GM21737 (cell line): Measurements from ENCODE around the gene SKP2.
"Not testable (repeated sequence)": the region's sequence is repeated elsewhere in the genome, so short reads cannot be mapped to it uniquely, and the experiment has no call there.

ENCODE experiments used
- ATAC-seq: cut with Tn5 transposase; IDR thresholded peaks from one replicate; pipeline ENCODE4 v1.9.1; 2021; ENCODE audit warnings: mild to moderate bottlenecking, moderate library complexity; ENCODE audit not compliant: unreplicated experiment

SKP2 gene

DNA sequence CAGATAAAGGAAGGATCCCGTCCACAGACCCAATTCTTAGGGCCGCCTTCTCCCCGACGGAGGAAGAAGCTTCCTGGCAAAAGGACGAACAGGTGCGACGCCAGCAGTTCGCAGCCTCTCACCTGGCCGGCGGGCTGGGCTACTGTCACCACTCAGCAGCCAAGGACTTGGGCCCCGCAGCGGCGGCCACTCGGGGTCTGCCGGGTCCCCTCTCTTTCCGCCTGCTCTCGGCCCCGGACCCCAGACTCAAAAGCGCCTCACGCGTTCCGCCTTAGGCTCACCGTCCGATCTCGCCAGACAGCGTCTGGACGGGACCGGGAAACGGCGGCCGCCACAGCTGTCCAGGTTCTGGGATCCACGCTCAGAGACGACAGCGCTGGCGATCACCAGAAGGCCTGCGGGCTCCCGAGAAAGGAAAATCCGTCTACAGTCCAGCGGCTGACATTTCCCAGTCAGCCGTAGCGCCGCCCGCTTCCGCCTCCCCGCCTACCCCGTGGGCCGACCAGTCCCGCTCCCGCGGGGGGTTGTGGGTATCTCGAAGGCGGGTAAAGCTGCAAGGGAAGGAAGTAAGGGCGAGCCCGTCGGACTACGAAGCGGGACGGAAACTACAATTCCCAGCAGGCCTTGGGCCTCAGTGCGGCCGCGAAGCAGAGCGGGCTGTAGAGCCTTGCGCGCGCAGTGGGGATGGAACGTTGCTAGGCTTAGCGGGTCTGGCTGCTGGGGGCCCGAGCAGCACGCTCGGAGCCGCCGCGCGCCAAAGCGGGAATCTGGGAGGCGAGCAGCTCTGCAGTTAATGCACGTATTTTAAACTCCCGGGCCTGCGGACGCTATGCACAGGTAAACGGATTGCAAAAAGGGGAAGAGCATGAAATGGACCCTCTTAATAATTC, at the start of gene SKP2, which contains the start of gene LMBRD2:
Gene SKP2 (plus strand): TSS at position 678 of the 890 bp plus-strand sequence. CDS start 152 bp downstream, at position 830.
Gene LMBRD2 (minus strand): TSS at position 454 of the 890 bp plus-strand sequence. CDS start 8,538 bp downstream, outside the sequence.
- peak; percentile 99 for ATAC-seq

DNA sequence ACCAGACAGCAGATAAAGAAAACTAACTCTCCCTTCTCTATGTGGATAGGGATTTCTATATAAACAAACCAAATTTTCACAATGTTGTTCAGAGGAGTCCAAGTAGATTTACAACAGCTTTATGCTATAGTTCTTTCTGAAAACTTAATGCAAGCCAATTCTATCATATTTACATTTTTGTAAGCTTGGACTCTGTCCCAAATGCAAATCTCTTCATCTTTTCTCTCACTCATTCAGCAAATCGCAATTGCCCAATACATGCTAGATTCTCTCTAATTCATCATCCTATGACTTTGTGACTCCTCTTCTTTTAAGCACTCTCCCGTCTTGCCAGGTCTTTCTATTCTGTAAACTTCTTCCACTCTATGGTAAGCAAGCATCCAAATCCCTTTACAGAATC, 46.1 kb upstream of the SKP2 start:
- ATAC-seq = no peak

DNA sequence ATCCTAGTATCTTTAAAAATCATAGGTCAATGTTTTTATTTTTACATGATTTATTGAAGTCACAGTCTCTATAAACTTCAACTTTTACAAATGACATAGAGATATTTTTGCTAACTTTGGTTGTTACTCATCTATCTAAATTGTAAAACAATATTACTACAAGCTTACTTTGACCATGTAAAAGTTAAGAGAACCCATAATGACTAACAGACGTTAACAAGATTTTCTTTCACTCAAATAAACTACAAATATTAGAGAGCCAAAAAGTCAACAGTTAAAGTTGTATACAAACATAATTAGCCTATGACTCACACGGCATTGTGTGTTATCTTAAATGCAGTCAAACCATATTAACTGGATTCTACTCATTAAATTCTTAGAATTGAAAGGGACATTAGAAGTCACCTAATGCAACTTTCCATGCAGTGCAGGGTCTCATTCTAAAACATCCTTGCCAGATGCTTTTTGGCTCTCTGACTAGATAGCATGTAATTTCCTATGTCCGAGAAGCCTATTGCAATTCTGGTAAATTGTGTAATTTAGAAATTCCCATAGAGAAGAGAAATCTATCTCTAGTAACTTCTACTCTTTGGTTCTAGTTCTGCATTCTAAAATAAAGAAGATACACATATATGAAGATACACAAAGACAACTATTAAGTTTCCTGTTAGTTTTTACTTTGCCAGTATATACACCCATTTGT, 43.0 kb upstream of the SKP2 start:
- ATAC-seq = no peak

DNA sequence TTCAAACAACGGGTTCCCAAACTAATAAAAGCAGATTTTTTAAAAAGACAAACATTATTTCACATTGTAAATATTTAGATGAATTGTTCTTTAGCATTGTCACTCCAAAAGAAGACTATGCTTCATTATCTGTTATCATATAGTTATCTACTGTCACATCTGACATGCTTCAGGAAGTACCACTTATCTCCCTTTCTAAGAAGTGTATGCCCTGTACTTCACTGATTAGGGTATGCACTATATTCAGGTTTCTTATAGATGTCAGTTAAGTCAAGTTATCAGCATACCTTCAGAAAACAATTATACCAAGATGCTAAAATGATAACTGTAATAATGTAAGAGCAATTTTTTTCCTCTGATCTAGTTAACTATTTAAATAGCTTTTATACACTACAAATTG, 40.7 kb upstream of the SKP2 start:
- ATAC-seq = no peak

DNA sequence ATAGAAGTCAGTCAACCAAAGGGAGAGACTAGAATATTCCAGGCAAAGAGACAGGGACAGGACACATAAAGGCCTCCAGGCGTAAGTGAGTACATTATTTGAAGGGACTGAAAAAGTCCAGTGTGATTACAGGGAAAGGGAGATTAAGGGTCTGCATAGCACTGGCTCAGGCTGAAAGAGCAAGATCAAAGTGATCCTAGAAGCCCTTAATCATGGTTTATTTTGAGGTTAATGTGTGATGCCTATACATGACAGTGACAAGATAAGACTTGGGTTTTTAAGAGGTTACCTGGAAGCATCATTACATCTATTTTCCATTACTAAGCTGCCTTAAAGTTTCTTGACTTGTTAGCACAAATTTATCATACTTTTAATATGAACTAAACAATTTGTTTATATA, 26.0 kb upstream of the SKP2 start:
- no peak for ATAC-seq

DNA sequence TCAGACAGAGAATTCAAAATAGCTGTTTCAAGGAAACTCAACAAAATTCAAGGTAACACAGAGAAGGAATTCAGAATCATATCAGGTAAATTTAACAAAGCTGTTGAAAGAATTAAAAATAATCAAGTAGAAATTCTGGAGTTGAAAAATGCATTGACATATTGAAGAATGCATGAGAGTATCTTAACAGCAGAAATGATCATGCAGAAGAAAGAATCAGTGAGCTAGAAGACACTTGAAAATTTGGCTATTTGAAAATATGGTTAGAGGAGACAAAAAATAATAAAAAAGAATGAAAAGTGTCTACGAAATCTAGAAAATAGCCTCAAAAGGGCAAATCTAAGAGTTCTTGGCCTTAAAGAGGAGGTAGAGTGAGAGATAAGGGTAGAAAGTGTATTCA, 23.1 kb upstream of the SKP2 start:
- ATAC-seq = no peak

DNA sequence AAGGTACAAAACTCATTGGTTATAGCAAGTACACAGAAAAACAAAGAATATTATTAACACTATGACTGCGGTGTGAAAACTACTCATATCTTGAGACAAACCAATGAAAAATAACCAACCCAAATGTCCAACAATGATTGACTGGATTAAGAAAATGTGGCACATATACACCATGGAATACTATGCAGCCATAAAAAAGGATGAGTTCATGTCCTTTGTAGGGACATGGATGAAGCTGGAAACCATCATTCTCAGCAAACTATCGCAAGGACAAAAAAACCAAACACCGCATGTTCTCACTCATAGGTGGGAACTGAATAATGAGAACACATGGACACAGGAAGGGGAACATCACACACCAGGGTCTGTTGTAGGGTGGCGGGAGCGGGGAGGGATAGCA, 22.2 kb upstream of the SKP2 start:
- not testable (repeated sequence) for ATAC-seq

DNA sequence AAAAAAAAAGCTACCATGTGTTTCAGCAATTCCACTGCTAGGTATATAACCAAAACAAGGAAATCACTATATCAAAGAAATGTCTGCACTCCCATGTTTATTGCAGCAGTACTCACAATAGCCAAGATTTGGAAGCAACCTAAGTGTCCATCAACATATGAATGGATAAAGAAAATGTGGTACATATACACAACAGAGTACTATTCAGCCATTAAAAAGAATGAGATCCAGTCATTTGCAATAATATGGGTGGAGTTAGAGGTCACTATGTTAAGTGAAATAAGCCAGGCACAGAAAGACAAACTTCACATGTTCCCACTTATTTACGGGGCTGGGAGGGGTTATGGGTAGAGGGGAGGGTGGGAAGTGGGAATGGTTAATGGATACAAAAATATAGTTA, 18.9 kb upstream of the SKP2 start:
- ATAC-seq = not testable (repeated sequence)

DNA sequence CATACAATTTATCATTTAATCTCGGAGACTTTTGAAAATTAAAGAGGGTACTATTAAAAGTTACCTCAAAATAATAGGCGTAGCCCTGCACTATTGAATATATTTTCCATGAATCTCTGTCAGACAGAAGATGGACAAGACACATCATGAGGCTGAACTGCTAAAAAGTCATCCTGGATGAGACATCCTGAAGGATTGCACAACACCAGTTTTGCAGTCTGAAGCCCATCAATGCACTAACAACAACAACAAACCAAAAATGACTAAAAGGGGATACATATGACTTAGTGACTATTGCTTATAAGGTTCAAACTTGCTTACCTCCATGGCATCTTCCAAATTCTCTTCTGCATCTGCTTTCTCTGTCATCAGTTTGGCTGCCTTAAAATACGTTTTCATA, 15.9 kb upstream of the SKP2 start:
- ATAC-seq = no peak

DNA sequence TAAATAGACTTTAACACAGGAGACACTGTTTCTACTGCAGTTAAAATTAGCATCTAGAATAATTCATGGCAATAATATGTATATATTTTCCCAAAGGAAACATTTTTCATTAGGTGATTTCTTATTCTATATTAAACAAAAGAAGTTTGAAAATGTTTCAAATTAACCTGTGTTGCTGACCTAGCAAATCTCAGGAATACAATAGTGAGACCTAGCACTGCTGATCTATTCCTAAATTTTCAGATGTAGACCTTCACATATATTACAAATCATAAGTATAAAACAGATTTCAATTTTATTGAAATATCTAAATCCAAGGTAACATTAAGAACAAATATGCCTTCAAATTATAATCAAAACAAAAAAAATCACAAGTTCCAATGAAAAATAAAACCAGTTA, 15.3 kb upstream of the SKP2 start:
- ATAC-seq = no peak

DNA sequence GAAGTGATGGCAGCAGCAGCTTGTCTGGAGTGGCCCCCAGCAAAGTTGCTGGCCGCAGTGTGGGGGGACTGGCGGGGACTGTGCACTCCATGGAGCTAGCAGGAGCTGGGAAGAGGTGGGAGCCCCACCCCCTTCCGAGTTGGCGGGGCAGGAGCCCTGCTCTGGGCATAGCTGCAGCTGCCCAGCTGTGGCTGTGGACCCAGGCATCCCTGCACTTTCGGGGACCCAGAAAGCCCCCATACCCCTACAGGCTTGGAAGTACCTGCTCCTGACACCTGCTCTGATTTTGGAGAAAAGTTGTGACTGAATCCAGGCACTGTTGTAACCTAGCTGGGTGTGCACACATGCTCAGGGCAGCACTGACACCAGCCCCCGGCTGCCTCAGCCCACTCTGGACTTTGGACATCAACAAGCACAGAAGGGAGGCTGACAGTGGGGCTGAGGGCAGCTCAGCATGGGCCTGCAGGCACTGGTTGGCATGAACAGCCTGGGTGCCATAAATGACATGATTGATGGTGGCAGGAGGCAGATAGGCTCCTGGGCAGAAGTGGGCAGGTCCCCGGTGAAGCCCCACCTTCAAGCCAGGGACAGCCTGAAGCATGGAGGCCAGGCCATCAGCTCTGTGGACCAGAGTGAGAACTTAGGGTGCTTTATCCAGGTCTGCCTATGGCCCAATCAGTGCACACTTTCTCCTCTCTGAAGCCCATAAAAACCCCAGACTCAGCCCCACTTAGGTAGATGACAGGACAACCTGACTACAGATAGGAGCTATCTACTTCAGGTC, 12.8 kb upstream of the SKP2 start:
- no peak for ATAC-seq

DNA sequence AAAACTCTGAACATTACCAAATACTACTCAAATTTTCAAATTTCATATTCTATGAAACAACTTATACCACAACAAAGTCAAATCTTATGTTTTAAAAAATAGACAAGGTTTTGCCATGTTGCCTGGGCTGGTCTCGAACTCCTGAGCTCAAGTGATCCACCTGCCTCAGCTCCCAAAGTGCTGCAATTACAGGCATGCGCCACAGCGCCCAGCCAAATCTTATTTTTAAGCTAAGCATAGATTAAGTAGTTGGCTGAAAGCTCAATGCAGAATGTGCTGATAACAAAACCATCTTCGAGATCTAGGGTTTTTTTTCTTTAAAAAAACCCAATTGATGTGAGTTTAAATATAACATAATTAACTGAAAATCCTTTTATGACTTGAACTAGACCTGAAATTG, 6.6 kb upstream of the SKP2 start:
- ATAC-seq = no peak

DNA sequence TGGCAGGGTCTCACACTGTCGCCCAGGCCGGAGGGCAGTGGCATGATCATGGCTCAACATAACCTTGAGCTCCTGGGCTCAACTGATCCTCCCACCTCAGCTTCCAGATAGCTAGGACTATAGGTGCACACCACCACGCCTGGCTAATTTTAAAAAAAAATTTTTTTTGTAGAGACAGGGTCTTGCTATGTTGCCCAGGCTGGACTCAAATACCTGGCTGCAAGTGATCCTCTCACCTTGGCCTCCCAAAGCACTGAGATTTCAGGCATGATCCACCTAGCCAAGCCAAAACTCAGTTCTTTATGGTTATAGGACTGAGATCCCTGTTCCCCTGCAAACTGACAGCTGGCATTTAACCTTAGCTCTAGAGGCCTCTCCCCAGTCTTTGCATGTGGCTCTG, 5.5 kb upstream of the SKP2 start:
- no peak for ATAC-seq

DNA sequence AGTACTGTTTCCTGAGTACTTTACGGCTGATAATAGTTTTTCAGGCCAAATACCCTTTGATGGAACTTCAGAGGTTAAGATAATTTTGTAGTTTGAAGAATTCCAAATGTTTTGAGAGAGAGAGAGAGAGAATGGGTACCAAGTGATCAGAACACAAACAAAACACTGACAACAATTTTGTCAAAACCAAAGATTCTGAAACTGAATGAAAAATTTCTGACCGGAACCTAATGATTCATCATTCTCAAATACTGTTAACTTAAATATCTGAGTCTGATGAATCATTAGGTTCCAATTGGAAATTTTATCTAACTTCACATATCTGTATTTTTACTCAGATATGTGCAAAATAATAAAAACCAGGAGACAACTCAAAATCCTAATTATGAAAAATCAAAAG, 4.2 kb upstream of the SKP2 start:
- ATAC-seq = no peak

DNA sequence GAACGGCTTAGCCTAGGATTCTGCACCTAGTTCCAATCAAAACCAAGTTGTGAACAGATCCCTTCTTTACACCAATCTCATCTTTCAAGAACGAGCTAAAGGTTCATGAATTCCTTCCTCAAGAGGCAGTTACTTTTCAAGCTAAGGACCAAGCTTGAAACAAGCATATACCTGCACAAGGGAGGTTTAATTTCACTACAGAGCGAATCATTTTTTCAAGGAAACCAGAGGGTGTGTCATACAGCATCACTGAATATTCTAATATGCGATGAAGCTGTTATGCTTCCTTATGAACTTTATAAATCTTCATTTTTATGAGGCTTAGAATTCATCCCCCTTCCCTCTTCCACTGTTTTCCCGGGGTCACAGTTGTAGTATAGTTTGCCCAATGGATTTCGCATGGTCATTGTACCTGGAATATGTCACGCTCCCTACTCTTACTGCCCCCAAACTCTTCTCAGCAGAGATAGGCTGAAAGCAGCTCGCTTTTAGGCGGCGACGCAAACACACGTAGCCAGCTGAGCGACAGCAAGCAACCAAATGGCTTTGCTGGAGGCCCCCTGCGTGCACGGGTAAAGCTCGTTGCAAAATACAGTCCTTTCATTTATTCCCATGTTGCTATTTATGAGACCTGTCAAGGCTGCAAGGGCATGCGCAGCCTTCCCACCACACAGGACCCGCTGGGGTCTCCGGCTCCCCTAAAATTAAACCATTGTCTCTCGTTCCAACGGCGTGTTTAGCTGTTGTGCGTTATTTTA, 1.1 kb upstream of the SKP2 start:
- ATAC-seq = no peak

DNA sequence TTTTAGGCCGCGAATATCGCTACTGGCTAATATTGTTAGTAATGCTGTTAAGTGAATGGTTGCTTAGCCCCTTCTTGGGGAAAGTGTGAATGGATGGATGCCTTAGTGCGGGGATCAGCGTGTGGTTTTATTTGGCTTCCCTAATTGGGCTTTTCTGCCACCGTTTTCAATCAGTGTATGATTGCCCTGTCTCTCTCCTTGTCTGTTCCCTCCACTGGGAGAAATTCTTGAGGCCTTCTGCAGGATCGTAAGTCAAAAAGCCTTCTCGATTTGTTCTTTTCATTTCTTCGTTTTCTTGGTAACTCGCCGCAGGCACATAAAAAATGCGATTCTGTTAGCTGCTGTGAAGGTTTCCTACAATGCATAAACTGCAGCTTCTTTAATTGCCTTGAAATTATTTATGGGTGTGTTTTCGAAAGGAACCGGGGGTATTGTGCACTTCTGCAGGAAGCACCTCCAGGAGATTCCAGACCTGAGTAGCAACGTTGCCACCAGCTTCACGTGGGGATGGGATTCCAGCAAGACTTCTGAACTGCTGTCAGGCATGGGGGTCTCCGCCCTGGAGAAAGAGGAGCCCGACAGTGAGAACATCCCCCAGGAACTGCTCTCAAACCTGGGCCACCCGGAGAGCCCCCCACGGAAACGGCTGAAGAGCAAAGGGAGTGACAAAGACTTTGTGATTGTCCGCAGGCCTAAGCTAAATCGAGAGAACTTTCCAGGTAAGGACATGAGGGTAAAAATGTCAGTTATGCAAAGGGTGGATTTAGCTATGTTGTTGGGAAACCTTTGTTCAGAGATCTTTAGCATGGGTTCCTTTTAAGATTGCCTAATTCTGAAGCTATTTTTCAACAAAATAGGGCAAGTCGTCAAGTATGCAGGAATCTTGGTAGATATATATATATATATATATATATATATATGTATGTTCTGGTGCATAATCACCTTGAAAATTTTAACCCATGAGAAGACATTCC, 700 bp downstream of the SKP2 start:
- ATAC-seq = no peak

DNA sequence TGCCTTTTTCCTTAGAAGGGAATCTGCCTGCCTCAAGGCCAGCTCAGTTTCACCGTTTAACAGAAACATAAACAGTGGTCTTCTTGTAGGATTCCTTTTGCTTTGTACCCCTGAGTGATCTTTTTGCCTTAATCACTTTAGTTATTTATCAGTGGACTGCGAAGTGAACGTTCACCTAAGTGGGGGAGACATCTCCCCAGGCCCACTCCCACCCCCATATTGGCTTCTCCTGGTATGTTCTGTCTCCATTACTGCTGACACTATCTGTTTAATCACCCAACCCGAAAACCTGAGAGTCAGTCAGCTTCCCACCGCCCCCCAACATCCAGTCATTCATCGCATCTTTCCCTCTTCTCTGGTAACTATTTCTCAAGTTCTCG, 1.4 kb downstream of the SKP2 start:
- no peak for ATAC-seq

DNA sequence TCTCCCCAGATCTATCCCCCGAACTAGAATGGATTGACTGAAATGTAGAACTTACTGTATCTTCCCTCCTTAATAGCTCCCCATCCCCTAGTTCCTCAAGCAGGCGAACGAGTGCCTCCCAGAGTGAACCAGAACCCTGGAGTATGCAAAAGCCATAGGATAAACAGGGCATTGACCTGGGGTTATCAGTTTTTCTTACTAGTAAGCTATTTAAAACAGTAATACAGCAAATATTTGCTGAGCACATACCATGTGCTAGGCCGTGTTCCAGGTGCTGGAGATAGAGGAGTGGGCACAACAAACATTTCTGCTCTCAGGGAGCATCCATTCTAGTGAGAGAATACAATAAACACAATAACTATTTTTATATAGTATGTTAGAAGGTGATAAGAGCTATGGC, 1.8 kb downstream of the SKP2 start:
- ATAC-seq = no peak

DNA sequence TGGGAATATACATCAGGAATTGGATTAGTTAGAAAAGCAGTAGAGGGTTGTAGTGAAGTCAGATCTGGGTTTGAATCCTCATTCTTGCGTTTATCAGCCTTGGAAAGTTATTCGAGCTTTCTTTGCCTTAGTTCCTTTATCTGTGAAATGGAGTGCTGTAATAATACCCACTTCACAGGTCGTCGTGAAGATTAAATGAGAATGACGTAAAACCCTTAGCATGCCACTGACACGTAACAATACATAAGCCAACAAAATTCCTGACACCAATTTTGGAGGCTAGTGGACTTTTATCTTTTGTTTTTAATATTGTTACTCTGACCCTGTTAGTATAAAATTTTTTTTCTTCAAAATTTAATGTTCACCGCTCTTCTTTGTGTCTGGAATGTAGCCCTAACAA, 3.4 kb downstream of the SKP2 start:
- ATAC-seq = no peak
